Liver (tissue), 9 donors: ENCODE results near the gene MOB1B. TPM values are rescaled to one million over a fixed set of nuclear protein-coding genes. Genes with fewer than 3 reads are reported as not detected.

Experiments
- DNase-seq: peaks from one replicate; pipeline ENCODE4 v3.0.0-alpha.2; 2017; ENCODE audit warnings: low spot score
- H3K27ac ChIP-seq, 2 donors: one replicate each; pipeline ENCODE4 v1.7.0; 2013; ENCODE audit warnings: inconsistent platforms in 2 of 2, low read length in 2 of 2, control low read depth in 1 of 2, low read depth in 1 of 2, mild to moderate bottlenecking in 1 of 2
- H3K27me3 ChIP-seq, 4 donors: one replicate each; pipeline versions ENCODE4 v1.6.1 to v1.7.0; 2013; ENCODE audit warnings: low read length in 3 of 4, inconsistent platforms in 1 of 4, mild to moderate bottlenecking in 1 of 4, moderate library complexity in 1 of 4; ENCODE audit not compliant: control insufficient read depth in 4 of 4, insufficient read depth in 4 of 4
- H3K36me3 ChIP-seq, 4 donors: one replicate each; pipeline versions ENCODE4 v1.6.1 to v1.7.0; 2013; ENCODE audit warnings: low read length in 3 of 4, mild to moderate bottlenecking in 3 of 4, low read depth in 1 of 4, moderate library complexity in 1 of 4; ENCODE audit not compliant: control insufficient read depth in 4 of 4, insufficient read depth in 3 of 4
- H3K4me1 ChIP-seq, 4 donors: one replicate each; pipeline versions ENCODE4 v1.6.1 to v1.7.0; 2013; ENCODE audit warnings: low read length in 3 of 4, mild to moderate bottlenecking in 3 of 4, moderate library complexity in 1 of 4; ENCODE audit not compliant: control insufficient read depth in 4 of 4, insufficient read depth in 4 of 4
- H3K4me3 ChIP-seq, 3 donors: one replicate each; pipeline versions ENCODE4 v1.6.1 to v1.7.0; 2013; ENCODE audit warnings: low read length in 3 of 3, control low read depth in 1 of 3, low read depth in 1 of 3, mild to moderate bottlenecking in 1 of 3
- H3K9ac ChIP-seq, 2 donors: one replicate each; pipeline ENCODE4 v1.7.0; 2013; ENCODE audit warnings: low read length in 2 of 2, mild to moderate bottlenecking in 2 of 2, moderate library complexity in 2 of 2, control low read depth in 1 of 2, low read depth in 1 of 2
- H3K9me3 ChIP-seq, 4 donors: one replicate each; pipeline versions ENCODE4 v1.6.1 to v1.7.0; 2013; ENCODE audit warnings: low read length in 3 of 4; ENCODE audit not compliant: control insufficient read depth in 4 of 4
- ATF3 ChIP-seq: IDR thresholded peaks from 2 replicates; pipeline ENCODE4 v1.6.1; 2016; ENCODE audit warnings: antibody characterized with exemption
- CTCF ChIP-seq: fragments of 150-350 bp; IDR thresholded peaks from 2 replicates; pipeline ENCODE4 v1.5.1; 2017; ENCODE audit warnings: improper control_type of control experiment, low read depth, low read length; ENCODE audit not compliant: missing input control
- EGR1 ChIP-seq, 2 donors: IDR thresholded peaks; 2 replicates each; pipeline ENCODE4 v1.6.1; 2016 to 2018; ENCODE audit warnings: antibody characterized with exemption in 2 of 2, low read depth in 2 of 2
- GABPA ChIP-seq, 2 donors: IDR thresholded peaks in 1 of 2; conservative IDR thresholded peaks in 1 of 2; 2 replicates each; pipeline ENCODE4 v1.6.1; 2016; ENCODE audit warnings: antibody characterized with exemption in 2 of 2, mild to moderate bottlenecking in 1 of 2, moderate library complexity in 1 of 2
- HNF4A ChIP-seq, 2 donors: conservative IDR thresholded peaks; 2 replicates each; pipeline ENCODE4 v1.6.1; 2016; ENCODE audit warnings: antibody characterized with exemption in 2 of 2, mild to moderate bottlenecking in 2 of 2
- HNF4G ChIP-seq: IDR thresholded peaks from 2 replicates; pipeline ENCODE4 v1.6.1; 2016; ENCODE audit warnings: antibody characterized with exemption
- NR2F2 ChIP-seq: IDR thresholded peaks from 2 replicates; pipeline ENCODE4 v1.6.1; 2016; ENCODE audit warnings: antibody characterized with exemption
- RAD21 ChIP-seq, 2 donors: IDR thresholded peaks; 2 replicates each; pipeline ENCODE4 v1.6.1; 2016; ENCODE audit warnings: antibody characterized with exemption in 2 of 2, mild to moderate bottlenecking in 2 of 2
- SP1 ChIP-seq: IDR thresholded peaks from 2 replicates; pipeline ENCODE4 v1.6.1; 2018; ENCODE audit warnings: antibody characterized with exemption, mild to moderate bottlenecking
- TAF1 ChIP-seq: conservative IDR thresholded peaks from 2 replicates; pipeline ENCODE4 v1.6.1; 2016; ENCODE audit warnings: antibody characterized with exemption, mild to moderate bottlenecking
- YY1 ChIP-seq: IDR thresholded peaks from 2 replicates; pipeline ENCODE4 v1.6.1; 2016; ENCODE audit warnings: antibody characterized with exemption, mild to moderate bottlenecking
- WGBS: extraction: QIAGEN DNeasy Blood & Tissue Kit; methylation state at CpG from one replicate; pipeline ENCODE4 v1.1.7; 2013; 5-methylcytosine and 5-hydroxymethylcytosine counted together
- polyA plus RNA-seq, 2 donors: library from polyadenylated mRNA; stranded (reverse) in 1 of 2; unstranded in 1 of 2; fragments of 200-250 nt in 1 of 2; fragments of >200 nt in 1 of 2; fragmentation: Nextera tagmentation in 1 of 2; extraction: Ambion mirVana in 1 of 2; gene quantifications; one replicate each; pipeline versions ENCODE4 v1.2.1 to v1.2.3, GENCODE V29; 2013 to 2015
- total RNA-seq, 2 donors: library from RNA; depleted of rRNA; stranded (reverse); fragments of >200 nt; gene quantifications; one replicate each; pipeline ENCODE4 v1.2.3, GENCODE V29; 2014
- TF ChIP-seq, protein P1 (sequence below): IDR thresholded peaks from 2 replicates; pipeline ENCODE4 v1.6.1; 2016; ENCODE audit warnings: antibody characterized with exemption
- TF ChIP-seq, protein P2 (sequence below): IDR thresholded peaks from 2 replicates; pipeline ENCODE4 v1.6.1; 2016; ENCODE audit warnings: antibody characterized with exemption
- donor health status: healthy.
- donor health status: healthy.
- donor health status: healthy.
- donor health status: healthy.
- donor health status: healthy.

MOB1B gene
- total and polyA plus RNA-seq, 4 donors = 2.1 to 69.0 (median 3.7) TPM

GRCh38 chr4:70863099-70863790 lies 38.9 kb upstream of the MOB1B start:
- Histone ChIP-seq H3K27ac (no peak overlapping the region), H3K4me3 (no peak overlapping the region), H3K4me1 (no peaks in the 10 kb centered on the region), H3K9ac (no peak overlapping the region), H3K36me3 (no peaks in the 10 kb centered on the region), H3K9me3 (no peaks in the 10 kb centered on the region), H3K27me3 (no peaks in the 10 kb centered on the region)
- DNase-seq = no peak
- WGBS = 63% methylated on average over 6 of the region's 6 CpGs
- no peak for TF ChIP-seq HNF4A (conservative IDR thresholded peaks at IDR 0.05)
- TF ChIP-seq TAF1 = no peak
- no peak for TF ChIP-seq CTCF

GRCh38 chr4:70868778-70869177 lies 33.4 kb upstream of the MOB1B start:
- H3K4me3 ChIP-seq = no peak overlapping the region
- H3K27ac ChIP-seq = no peak overlapping the region
- H3K4me1 ChIP-seq = no peaks in the 10 kb centered on the region
- H3K36me3 ChIP-seq = no peaks in the 10 kb centered on the region
- DNase-seq = no peak
- H3K9me3 ChIP-seq = no peaks in the 10 kb centered on the region
- H3K27me3 ChIP-seq = no peaks in the 10 kb centered on the region
- no peak overlapping the region for H3K9ac ChIP-seq
- TF ChIP-seq TAF1 = no peak

DNA sequence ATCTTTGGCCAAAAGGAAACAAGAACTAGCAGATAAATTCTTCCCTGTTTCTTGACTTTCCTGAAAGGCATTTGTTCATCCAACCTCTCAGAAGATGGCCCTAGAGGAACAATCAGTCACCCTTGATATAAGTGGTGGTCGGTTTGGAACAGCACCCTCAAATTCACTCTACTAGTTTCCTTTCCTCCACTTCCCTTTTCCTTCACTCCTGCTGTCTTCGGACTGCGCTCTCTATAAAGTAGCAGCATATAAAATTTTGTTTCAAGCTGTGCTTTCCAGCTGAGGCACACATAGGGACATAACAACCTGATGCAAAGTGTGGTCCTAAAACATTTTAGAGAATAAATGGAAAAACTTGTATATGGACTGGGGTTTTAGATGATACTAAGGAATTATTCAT lies 29.0 kb upstream of the MOB1B start:
- Histone ChIP-seq H3K36me3 (no peaks in the 10 kb centered on the region), H3K4me1 (no peaks in the 10 kb centered on the region), H3K9me3 (no peaks in the 10 kb centered on the region), H3K4me3 (no peak overlapping the region), H3K27ac (no peak overlapping the region), H3K9ac (no peak overlapping the region), H3K27me3 (no peaks in the 10 kb centered on the region)
- TF ChIP-seq GABPA (IDR thresholded peaks at IDR 0.05 in 1 of 2, conservative IDR thresholded peaks at IDR 0.05 in 1 of 2) = no peak
- DNase-seq = no peak
- 84% methylated on average over 3 of the region's 3 CpGs for WGBS

DNA sequence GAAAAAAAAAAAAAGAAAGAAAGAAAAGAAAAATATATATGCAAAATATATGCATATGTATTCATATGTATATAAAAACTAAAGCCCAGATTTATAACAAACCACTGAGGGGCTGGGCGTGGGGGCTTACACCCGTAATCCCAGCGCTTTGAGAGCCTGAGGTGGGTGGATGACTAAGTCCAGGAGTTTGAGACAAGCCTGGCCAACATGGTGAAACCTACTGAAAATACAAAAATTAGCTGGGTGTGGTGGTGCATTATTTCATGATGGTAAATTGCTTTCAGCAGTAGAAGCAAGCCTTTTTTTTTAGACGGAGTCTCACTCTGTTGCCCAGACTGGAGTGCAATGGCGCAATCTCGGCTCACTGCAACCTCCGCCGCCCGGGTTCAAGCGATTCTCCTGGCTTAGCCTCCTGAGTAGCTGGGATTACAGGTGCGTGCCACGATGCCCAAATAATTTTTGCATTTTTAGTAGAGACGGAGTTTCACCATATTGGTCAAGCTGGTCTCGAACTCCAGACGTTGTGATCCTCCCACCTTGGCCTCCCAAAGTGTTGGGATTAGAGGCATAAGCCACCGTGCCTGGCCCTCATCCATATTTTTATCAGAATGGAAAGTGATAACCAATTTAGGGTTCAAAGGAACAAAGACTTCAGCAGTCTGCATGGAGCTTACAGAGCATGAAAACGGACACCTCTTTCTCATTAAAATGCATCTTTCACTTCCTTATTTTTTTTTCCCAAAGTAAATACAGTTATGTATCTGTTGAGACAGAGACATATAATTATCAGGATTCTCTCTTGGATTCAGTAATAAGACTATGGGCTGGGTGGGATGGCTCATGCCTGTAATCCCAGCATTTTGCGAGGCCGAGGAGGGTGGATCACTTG lies 27.7 kb upstream of the MOB1B start:
- Histone ChIP-seq H3K27ac (no peak overlapping the region), H3K4me1 (no peaks in the 10 kb centered on the region), H3K4me3 (no peak overlapping the region), H3K36me3 (no peaks in the 10 kb centered on the region), H3K27me3 (no peaks in the 10 kb centered on the region), H3K9ac (no peak overlapping the region), H3K9me3 (no peaks in the 10 kb centered on the region)
- WGBS = 91% methylated on average over 19 of the region's 19 CpGs
- no peak for DNase-seq
- TF ChIP-seq SP1 = no peak
- TF ChIP-seq, protein P1, sequence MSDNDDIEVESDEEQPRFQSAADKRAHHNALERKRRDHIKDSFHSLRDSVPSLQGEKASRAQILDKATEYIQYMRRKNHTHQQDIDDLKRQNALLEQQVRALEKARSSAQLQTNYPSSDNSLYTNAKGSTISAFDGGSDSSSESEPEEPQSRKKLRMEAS = no peak
- TF ChIP-seq EGR1 (IDR thresholded peaks at IDR 0.05; ENCODE audit: low read depth in 2 of 2) = no peak
- no peak for TF ChIP-seq NR2F2
- no peak for TF ChIP-seq HNF4A (conservative IDR thresholded peaks at IDR 0.05)
- TF ChIP-seq HNF4G = no peak
- TF ChIP-seq, protein P2, sequence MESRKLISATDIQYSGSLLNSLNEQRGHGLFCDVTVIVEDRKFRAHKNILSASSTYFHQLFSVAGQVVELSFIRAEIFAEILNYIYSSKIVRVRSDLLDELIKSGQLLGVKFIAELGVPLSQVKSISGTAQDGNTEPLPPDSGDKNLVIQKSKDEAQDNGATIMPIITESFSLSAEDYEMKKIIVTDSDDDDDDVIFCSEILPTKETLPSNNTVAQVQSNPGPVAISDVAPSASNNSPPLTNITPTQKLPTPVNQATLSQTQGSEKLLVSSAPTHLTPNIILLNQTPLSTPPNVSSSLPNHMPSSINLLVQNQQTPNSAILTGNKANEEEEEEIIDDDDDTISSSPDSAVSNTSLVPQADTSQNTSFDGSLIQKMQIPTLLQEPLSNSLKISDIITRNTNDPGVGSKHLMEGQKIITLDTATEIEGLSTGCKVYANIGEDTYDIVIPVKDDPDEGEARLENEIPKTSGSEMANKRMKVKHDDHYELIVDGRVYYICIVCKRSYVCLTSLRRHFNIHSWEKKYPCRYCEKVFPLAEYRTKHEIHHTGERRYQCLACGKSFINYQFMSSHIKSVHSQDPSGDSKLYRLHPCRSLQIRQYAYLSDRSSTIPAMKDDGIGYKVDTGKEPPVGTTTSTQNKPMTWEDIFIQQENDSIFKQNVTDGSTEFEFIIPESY = no peak
- TF ChIP-seq YY1 = no peak
- no peak for TF ChIP-seq TAF1
- no peak for TF ChIP-seq CTCF
- no peak for TF ChIP-seq ATF3
- no peak for TF ChIP-seq RAD21 (IDR thresholded peaks at IDR 0.05)
